ENCODE data around the gene CACNA1S. TPM values are rescaled to one million over a fixed set of nuclear protein-coding genes. Genes with fewer than 3 reads are reported as not detected.

Gene CACNA1S
- total RNA-seq, 3 donors from 2014 or later, result not detected

GRCh38 chr1:201062511-201063091 lies 49.6 kb downstream of the CACNA1S start:
- Histone ChIP-seq H3K27me3 (peaks cover 0 to 5% of the 10 kb centered on the region in 2 donors), H3K9me3 (no peaks in the 10 kb centered on the region), H3K4me3 (no peak overlapping the region), H3K36me3 (no peaks in the 10 kb centered on the region), H3K4me1 (no peaks in the 10 kb centered on the region), H3K27ac (no peak overlapping the region)
- DNase-seq (ENCODE audit: low spot score in 2 of 2), result no peak
- no peak for TF ChIP-seq POLR2A (IDR thresholded peaks at IDR 0.05)
- TF ChIP-seq POLR2AphosphoS5 (IDR thresholded peaks at IDR 0.05), result no peak
- TF ChIP-seq CTCF (IDR thresholded peaks at IDR 0.05), result no peak
- intact Hi-C loops (cut with DNase I; ENCODE audit: low total_unique reads), result no loop called here

GRCh38 chr1:201061886-201062285 lies 50.3 kb downstream of the CACNA1S start:
- H3K9me3 ChIP-seq, result no peaks in the 10 kb centered on the region
- H3K27ac ChIP-seq, result no peak overlapping the region
- H3K27me3 ChIP-seq, result peaks cover 0 to 5% of the 10 kb centered on the region in 2 donors
- TF ChIP-seq CTCF (IDR thresholded peaks at IDR 0.05), result no peak
- no peaks in the 10 kb centered on the region for H3K4me1 ChIP-seq
- H3K36me3 ChIP-seq, result no peaks in the 10 kb centered on the region
- intact Hi-C loops (cut with DNase I; ENCODE audit: low total_unique reads), result no loop called here
- no peak overlapping the region for H3K4me3 ChIP-seq
- DNase-seq (ENCODE audit: low spot score in 2 of 2), result no peak

GRCh38 chr1:201061049-201061448 lies 51.2 kb downstream of the CACNA1S start:
- Histone ChIP-seq H3K9me3 (no peaks in the 10 kb centered on the region), H3K27me3 (no peaks in the 10 kb centered on the region), H3K4me1 (no peaks in the 10 kb centered on the region), H3K36me3 (no peaks in the 10 kb centered on the region), H3K4me3 (no peak overlapping the region), H3K27ac (no peak overlapping the region)
- intact Hi-C loops (cut with DNase I; ENCODE audit: low total_unique reads), result no loop called here
- no peak for DNase-seq (ENCODE audit: low spot score in 2 of 2)
- no peak for TF ChIP-seq POLR2AphosphoS5 (IDR thresholded peaks at IDR 0.05)
- TF ChIP-seq POLR2A (IDR thresholded peaks at IDR 0.05), result no peak
- no peak for TF ChIP-seq CTCF (IDR thresholded peaks at IDR 0.05)

GRCh38 chr1:201060586-201060985 lies 51.6 kb downstream of the CACNA1S start:
- Histone ChIP-seq H3K27me3 (no peaks in the 10 kb centered on the region), H3K4me3 (no peak overlapping the region), H3K9me3 (no peaks in the 10 kb centered on the region), H3K4me1 (no peaks in the 10 kb centered on the region), H3K27ac (no peak overlapping the region), H3K36me3 (no peaks in the 10 kb centered on the region)
- intact Hi-C loops (cut with DNase I; ENCODE audit: low total_unique reads), result no loop called here
- no peak for DNase-seq (ENCODE audit: low spot score in 2 of 2)
- TF ChIP-seq CTCF (IDR thresholded peaks at IDR 0.05) (no peak), POLR2AphosphoS5 (IDR thresholded peaks at IDR 0.05) (no peak), POLR2A (IDR thresholded peaks at IDR 0.05) (no peak)

- Histone ChIP-seq H3K4me1 (no peaks in the 10 kb centered on the region), H3K27me3 (no peaks in the 10 kb centered on the region), H3K9me3 (no peaks in the 10 kb centered on the region), H3K27ac (no peak overlapping the region), H3K36me3 (no peaks in the 10 kb centered on the region), H3K4me3 (no peak overlapping the region)
- no peak for DNase-seq (ENCODE audit: low spot score in 2 of 2)
- intact Hi-C loops (cut with DNase I; ENCODE audit: low total_unique reads), result no loop called here
- TF ChIP-seq POLR2AphosphoS5 (IDR thresholded peaks at IDR 0.05) (no peak), CTCF (IDR thresholded peaks at IDR 0.05) (no peak), POLR2A (IDR thresholded peaks at IDR 0.05) (no peak)
These were observed 52.2 kb downstream of the CACNA1S start for GRCh38 chr1:201059871-201060555.
